PC-9 (cell line): ENCODE results near the gene PCK2.

Source experiments
- CTCF ChIP-seq: fragments of 200-600 bp; sonication (generic); conservative IDR thresholded peaks from 2 replicates; pipeline ENCODE4 v1.6.1; 2017; ENCODE audit warnings: mixed run types, antibody characterized with exemption, mild to moderate bottlenecking, moderate library complexity
- EZH2 ChIP-seq: fragments of 200-600 bp; sonication (generic); IDR thresholded peaks from 2 replicates; pipeline ENCODE4 v1.8.0; 2017; ENCODE audit warnings: antibody characterized with exemption, low read depth

DNA sequence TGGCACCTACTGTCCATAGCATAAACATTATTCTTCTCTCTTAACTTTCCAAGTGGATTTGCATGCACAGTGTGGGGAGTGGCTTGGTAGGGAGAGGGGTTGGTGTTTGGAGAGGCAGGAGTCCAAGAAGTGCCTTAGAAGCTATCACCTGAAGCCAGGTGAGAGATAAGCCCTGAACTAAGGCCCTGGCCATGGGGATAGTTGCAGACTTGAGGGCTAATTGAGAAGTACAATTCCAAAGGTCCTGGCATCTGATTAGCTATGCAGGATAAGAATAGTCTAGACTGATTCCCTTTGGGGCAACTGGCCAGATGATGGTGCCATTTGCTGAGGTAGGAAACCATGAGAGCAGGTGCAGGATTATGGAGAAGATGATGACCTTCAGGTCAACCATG lies 2.0 kb upstream of the PCK2 start:
- TF ChIP-seq CTCF (no peak), EZH2 (no peak)
